HG02588 (cell line): ENCODE measurements around the gene WDR89.
"Not testable (repeated sequence)": the region's sequence is repeated elsewhere in the genome, so short reads cannot be mapped to it uniquely, and the experiment has no call there.

Experiments used
- ATAC-seq: cut with Tn5 transposase; IDR thresholded peaks from one replicate; pipeline ENCODE4 v1.9.1; 2021; ENCODE audit warnings: mild to moderate bottlenecking, moderate library complexity; ENCODE audit not compliant: unreplicated experiment

The WDR89 gene

DNA sequence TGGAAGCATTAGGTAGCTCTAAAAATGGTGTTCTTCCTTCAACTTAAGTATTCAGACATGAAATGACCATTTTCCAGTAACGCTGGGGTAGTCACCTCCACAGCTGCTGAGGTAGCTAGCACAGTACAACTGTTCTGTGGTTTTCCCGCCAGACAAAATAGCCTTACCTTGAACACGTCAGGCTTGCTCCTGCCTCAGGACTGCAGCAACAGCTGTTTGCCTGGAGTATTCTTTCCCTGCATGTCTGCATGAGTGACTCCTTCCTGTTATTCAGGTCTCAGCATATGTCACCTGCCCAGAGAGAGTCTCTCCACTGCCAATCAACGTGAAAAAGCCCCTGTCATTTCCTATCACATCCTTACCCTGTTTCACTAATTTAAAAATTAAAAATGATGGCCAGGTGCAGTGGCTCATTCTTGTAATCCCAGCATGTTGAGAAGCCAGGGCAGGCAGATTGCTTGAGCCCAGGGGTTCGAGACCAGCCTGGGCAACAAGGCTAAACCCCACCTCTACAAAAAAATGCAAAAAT, 37.9 kb downstream of the WDR89 start:
- no peak for ATAC-seq

DNA sequence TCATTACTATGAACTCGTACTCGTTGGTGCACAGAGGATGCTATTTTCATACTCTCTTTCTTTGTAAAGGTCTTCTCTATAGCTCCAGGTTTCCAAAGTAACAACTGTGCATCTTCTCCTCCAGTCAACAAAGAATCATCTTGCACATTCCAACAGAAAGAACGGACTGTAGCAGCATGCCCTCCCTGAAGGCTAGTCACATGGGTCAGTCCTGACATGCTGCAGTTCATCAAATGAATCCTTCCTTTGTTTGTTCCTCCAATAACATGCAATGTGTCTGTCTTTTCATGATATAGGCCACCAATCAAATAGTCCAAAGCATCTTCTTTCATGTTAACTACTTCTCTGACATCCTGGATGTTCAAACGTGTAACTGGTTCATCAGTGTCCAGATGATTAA, 42.9 kb downstream of the WDR89 start:
- no peak for ATAC-seq

DNA sequence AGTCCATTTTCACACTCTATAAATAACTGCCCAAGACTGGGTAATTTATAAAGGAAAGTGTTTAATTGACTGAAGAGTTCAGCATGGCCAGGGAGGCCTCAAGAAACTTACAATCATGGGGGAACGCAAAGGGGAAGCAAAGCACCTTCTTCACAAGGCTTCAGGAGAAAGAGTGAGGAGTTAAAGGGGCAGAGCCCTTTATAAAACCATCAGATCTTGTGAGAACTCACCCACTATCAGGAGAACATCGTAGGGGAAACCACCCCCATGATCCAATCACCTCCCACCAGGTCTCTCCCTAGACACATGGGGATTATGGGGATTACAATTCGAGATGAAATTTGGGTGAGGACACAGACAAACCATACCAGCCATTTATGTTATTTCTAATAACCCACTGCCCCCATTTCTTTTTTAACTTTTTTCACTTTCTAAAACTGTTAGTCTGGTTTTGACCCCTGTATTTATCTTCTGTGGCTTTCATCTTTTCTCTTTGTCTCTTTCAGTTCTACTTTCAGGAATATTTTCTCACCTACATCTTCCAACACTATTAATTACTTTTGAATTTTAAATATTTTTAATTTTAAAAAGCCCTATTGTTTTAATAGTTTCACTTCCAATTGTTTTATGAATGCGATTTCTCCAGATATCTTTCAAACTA, 44.5 kb downstream of the WDR89 start:
- ATAC-seq = no peak

GRCh38 chr14:63594455-63595372, 47.0 kb downstream of the WDR89 start:
- no peak for ATAC-seq

GRCh38 chr14:63583046-63583445, 58.6 kb downstream of the WDR89 start:
- not testable (repeated sequence) for ATAC-seq

GRCh38 chr14:63581491-63581890, 60.2 kb downstream of the WDR89 start:
- no peak for ATAC-seq

- no peak for ATAC-seq
Observed at GRCh38 chr14:63578300-63578699, 63.4 kb downstream of the WDR89 start.

GRCh38 chr14:63573581-63573980, 68.1 kb downstream of the WDR89 start:
- ATAC-seq = no peak

- no peak for ATAC-seq
Observed at GRCh38 chr14:63565448-63565847, 76.2 kb downstream of the WDR89 start.

DNA sequence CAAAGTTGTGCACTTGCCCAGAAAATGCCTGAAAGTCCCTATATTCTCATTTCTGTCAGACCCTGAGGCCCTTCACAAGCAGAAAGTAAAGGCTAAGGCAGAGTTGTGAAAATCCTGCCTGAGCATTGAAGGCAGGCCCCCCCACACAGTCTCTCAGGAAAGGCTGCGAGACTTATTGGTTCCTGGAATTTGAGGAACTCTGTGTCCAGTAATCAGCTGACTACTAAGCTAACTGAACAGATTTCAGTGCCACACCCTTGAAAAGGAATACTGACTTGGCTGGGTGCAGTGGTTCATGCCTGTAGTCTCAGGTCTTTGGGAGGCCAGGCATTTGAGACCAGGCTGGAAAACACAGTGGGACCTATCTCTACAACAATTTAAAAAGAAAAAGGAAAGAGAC, 77.4 kb downstream of the WDR89 start:
- ATAC-seq = no peak

DNA sequence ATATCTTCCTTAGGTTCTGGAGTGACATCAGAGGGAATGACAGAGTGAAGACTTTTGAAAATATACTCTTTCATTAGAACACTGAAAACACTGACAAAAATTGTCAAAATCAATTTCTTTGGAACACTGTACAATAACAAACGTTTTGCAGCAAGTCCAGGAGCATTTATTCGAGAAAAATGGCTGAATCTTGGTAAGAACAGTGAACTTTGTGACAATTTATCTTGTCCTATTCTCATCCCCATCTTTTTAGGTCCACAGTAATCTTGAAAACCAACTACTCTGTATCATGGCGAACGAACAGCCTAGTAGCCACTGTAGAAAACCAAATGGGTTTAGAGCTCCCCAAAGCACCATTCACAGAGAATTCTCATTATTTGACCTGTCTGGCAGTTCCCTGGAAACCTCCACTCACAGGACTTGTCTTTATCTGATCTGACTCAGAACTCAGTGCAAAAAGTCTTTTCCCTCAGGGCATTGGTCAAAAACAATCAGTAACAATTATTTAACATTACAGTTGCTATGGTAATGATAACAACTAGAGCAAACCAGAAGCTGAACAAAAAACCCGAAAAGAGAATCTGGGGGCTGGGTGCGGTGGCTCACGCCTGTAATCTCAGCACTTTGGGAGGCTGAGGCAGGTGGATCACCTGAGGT, 78.2 kb downstream of the WDR89 start:
- ATAC-seq = no peak

DNA sequence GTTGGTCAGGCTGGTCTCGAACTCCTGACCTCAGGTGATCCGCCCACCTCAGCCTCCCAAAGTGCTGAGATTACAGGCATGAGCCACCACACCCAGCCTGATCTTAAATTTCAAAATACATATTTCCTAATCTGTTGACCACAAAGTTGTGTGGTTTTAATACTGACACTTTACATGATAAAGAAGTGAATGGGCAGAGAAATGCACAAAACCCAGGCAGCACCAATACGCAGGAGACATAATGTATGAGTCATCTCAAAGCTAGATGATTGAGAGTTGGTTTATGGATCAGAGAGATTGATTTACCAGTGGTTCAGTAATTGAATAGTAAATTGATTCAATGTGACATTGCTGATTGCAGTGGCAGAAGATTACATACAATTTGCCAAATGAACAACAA, 79.3 kb downstream of the WDR89 start:
- no peak for ATAC-seq

GRCh38 chr14:63555572-63555971, 86.1 kb downstream of the WDR89 start:
- ATAC-seq = no peak

DNA sequence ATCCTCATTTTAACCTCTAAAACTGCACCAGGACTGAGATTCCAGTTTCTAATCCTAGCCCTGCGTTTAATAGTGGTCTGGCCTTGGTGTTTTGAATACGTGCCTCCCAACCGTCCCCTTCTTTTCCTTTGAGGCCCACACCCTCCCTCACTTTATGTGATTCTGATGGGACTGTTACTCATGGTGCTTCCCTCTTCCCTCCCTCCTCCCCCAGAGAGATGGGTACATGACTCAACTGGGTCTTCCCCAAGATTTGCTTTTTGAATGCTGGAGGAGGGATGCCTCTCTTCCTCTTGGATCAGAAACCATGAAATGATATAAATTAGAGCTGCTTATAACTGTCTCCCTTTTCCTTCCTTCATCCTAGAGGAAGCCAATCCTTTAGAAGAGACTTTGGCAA, 90.3 kb downstream of the WDR89 start:
- no peak for ATAC-seq

GRCh38 chr14:63547798-63548335, 93.8 kb downstream of the WDR89 start:
- ATAC-seq = no peak
